Karpas-422 (cell line): ENCODE measurements around the gene MAPKAP1. TPM values are rescaled to one million over a fixed set of nuclear protein-coding genes. Genes with fewer than 3 reads are reported as not detected.

Source experiments
- DNase-seq: peaks from one replicate; pipeline ENCODE4 v3.0.0-alpha.2; 2015
- H2AFZ ChIP-seq: fragments of 200-600 bp; sonication (generic); 2 replicates; pipeline ENCODE4 v1.6.1; 2014; ENCODE audit warnings: antibody characterized with exemption, low read length, mixed read lengths
- H3K27ac ChIP-seq: fragments of 200-600 bp; sonication (generic); 2 replicates; pipeline ENCODE4 v1.5.1; 2014; ENCODE audit warnings: mild to moderate bottlenecking, low read length, moderate library complexity
- H3K27me3 ChIP-seq: fragments of 200-600 bp; sonication (generic); 2 replicates; pipeline ENCODE4 v1.6.1; 2014; ENCODE audit warnings: low read length, mixed read lengths
- H3K36me3 ChIP-seq: fragments of 200-600 bp; sonication (generic); 2 replicates; pipeline ENCODE4 v1.6.1; 2014; ENCODE audit warnings: low read length, mixed read lengths; ENCODE audit not compliant: insufficient read depth
- H3K4me1 ChIP-seq: fragments of 200-600 bp; sonication (generic); 2 replicates; pipeline ENCODE4 v1.6.1; 2014; ENCODE audit warnings: mild to moderate bottlenecking, low read length, mixed read lengths
- H3K4me2 ChIP-seq: fragments of 200-600 bp; sonication (generic); 2 replicates; pipeline ENCODE4 v1.6.1; 2014; ENCODE audit warnings: low read length, low read depth, mild to moderate bottlenecking; ENCODE audit not compliant: poor library complexity, severe bottlenecking
- H3K4me3 ChIP-seq: fragments of 200-600 bp; sonication (generic); 2 replicates; pipeline ENCODE4 v1.5.1; 2014; ENCODE audit warnings: mild to moderate bottlenecking, antibody characterized with exemption, low read length, mixed read lengths
- H3K79me2 ChIP-seq: fragments of 200-600 bp; sonication (generic); 2 replicates; pipeline ENCODE4 v1.6.1; 2014; ENCODE audit warnings: mild to moderate bottlenecking, low read length, mixed read lengths
- H3K9ac ChIP-seq: fragments of 200-600 bp; sonication (generic); 2 replicates; pipeline ENCODE4 v1.6.0; 2014; ENCODE audit warnings: low read length
- H3K9me2 ChIP-seq: fragments of 200-600 bp; sonication (generic), shearing (Covaris generic); replicated peaks from 2 replicates; pipeline ENCODE4 v1.6.0; 2014; ENCODE audit warnings: mild to moderate bottlenecking, low read length, moderate library complexity; ENCODE audit not compliant: insufficient read depth
- H3K9me3 ChIP-seq: fragments of 300-700, 200-600 bp; sonication (generic); 2 replicates; pipeline ENCODE4 v1.6.1; 2014; ENCODE audit warnings: low read length, mixed read lengths
- H4K20me1 ChIP-seq: fragments of 200-600 bp; sonication (generic); 2 replicates; pipeline ENCODE4 v1.6.1; 2014; ENCODE audit warnings: mild to moderate bottlenecking, antibody characterized with exemption, low read length, low read depth; ENCODE audit not compliant: insufficient read depth
- total RNA-seq: library from RNA; depleted of rRNA; stranded (reverse); fragments of >200 nt; shearing (Covaris generic); gene quantifications from 2 replicates; pipeline ENCODE4 v1.2.3, GENCODE V29; 2014; ENCODE audit warnings: low replicate concordance

The MAPKAP1 gene
- total RNA-seq, 1 experiment from 2014 or later, result 62.8 TPM

GRCh38 chr9:125475385-125475784 lies 231.6 kb downstream of the MAPKAP1 start:
- Histone ChIP-seq H3K9me3 (no peaks in the 10 kb centered on the region), H3K4me2 (no peak overlapping the region), H3K9me2 (no peaks in the 10 kb centered on the region)

GRCh38 chr9:125472926-125473701 lies 233.9 kb downstream of the MAPKAP1 start:
- H3K27ac ChIP-seq, result no peak overlapping the region
- H3K79me2 ChIP-seq, result no peaks in the 10 kb centered on the region
- H3K36me3 ChIP-seq, result no peaks in the 10 kb centered on the region
- no peaks in the 10 kb centered on the region for H3K27me3 ChIP-seq
- no peak overlapping the region for H2AFZ ChIP-seq
- no peaks in the 10 kb centered on the region for H4K20me1 ChIP-seq
- H3K9me3 ChIP-seq, result no peaks in the 10 kb centered on the region
- no peak overlapping the region for H3K4me3 ChIP-seq
- no peak overlapping the region for H3K9ac ChIP-seq
- H3K4me2 ChIP-seq, result no peak overlapping the region
- no peaks in the 10 kb centered on the region for H3K9me2 ChIP-seq
- DNase-seq, result no peak
- no peaks in the 10 kb centered on the region for H3K4me1 ChIP-seq

More at GRCh38 chr9:125475385-125475784, 231.6 kb downstream of the MAPKAP1 start:
- Histone ChIP-seq H3K9ac (no peak overlapping the region), H3K4me1 (no peaks in the 10 kb centered on the region), H3K27me3 (no peaks in the 10 kb centered on the region), H4K20me1 (no peaks in the 10 kb centered on the region), H3K4me3 (no peak overlapping the region), H3K36me3 (no peaks in the 10 kb centered on the region), H2AFZ (no peak overlapping the region), H3K27ac (no peak overlapping the region), H3K79me2 (no peaks in the 10 kb centered on the region)
- DNase-seq, result no peak

GRCh38 chr9:125472562-125472925 lies 234.5 kb downstream of the MAPKAP1 start:
- Histone ChIP-seq H3K9me2 (no peaks in the 10 kb centered on the region), H3K27me3 (no peaks in the 10 kb centered on the region), H4K20me1 (no peaks in the 10 kb centered on the region), H2AFZ (no peak overlapping the region), H3K9ac (no peak overlapping the region), H3K9me3 (no peaks in the 10 kb centered on the region), H3K4me1 (no peaks in the 10 kb centered on the region), H3K4me2 (no peak overlapping the region), H3K4me3 (no peak overlapping the region), H3K79me2 (no peaks in the 10 kb centered on the region), H3K36me3 (no peaks in the 10 kb centered on the region), H3K27ac (no peak overlapping the region)
- DNase-seq, result no peak

DNA sequence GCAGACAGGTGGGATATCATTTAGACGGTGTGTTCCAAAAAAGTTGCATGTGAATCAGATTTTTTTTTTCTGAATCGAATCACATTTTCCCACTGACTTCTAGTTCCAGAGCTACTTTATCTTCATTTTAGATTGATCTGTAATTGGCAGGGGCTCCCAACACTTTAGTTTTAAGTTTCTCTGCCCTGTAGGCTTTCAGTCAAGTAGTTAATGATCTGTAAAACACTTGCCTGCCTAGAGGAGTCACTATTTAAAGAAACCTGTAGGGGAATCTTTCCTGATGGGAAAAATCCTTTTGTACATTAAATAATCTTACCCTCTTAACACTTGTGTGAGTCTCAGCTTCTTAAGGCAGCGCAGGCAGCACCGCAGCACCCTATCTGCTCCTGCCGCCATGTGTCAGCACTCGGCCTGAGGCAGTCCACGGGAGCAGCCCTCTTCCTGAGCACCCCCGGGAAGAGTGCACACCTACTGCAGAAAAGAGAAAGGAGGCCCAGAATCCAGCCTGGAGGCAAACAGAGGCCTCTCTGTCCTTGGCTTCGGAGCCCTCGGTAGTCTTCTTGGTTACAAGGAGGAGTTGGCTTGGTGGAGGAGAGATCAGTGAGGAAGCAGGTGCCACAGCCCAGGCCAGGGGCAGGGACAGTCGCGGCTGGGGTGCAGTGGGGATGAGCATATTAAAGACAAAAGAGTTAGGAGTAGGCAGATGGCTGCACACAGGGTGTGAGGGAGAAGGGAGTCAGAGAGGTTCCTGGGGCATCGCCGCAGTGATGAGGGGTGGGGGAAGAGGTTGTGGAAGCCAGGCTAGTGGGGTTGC lies 236.0 kb downstream of the MAPKAP1 start:
- no peaks in the 10 kb centered on the region for H3K4me1 ChIP-seq

DNA sequence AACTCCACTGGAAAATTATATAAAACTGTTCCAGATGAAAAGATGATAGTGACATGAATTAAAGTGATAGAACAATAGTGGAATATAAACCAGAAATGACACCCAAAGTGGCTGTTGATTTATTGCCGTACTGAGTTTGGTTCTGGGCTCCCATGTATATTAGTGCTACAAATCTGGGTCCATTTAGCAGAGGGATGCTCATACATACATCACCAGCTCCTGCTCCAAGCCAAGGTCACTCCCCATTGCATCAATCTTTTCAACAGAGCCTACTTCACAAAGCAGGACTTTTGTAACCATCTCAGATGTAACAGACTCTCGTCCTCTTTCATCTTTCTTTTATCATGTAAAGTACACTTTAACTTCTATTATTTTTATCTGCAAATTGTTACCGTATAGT lies 236.8 kb downstream of the MAPKAP1 start:
- Histone ChIP-seq H3K27ac (no peak overlapping the region), H4K20me1 (no peaks in the 10 kb centered on the region), H3K9me2 (no peaks in the 10 kb centered on the region), H3K9ac (no peak overlapping the region), H3K36me3 (no peaks in the 10 kb centered on the region), H3K4me2 (no peak overlapping the region), H3K27me3 (no peaks in the 10 kb centered on the region), H3K9me3 (no peaks in the 10 kb centered on the region), H3K4me3 (no peak overlapping the region), H2AFZ (no peak overlapping the region), H3K79me2 (no peaks in the 10 kb centered on the region), H3K4me1 (no peaks in the 10 kb centered on the region)
- DNase-seq, result no peak

More for the DNA sequence above, 236.0 kb downstream of the MAPKAP1 start:
- Histone ChIP-seq H4K20me1 (no peaks in the 10 kb centered on the region), H3K9ac (no peak overlapping the region), H2AFZ (no peak overlapping the region), H3K36me3 (no peaks in the 10 kb centered on the region), H3K9me2 (no peaks in the 10 kb centered on the region), H3K4me3 (no peak overlapping the region), H3K4me2 (no peak overlapping the region), H3K27me3 (no peaks in the 10 kb centered on the region), H3K27ac (no peak overlapping the region), H3K9me3 (no peaks in the 10 kb centered on the region), H3K79me2 (no peaks in the 10 kb centered on the region)
- no peak for DNase-seq

- no peak overlapping the region for H2AFZ ChIP-seq
- no peak overlapping the region for H3K27ac ChIP-seq
- H3K36me3 ChIP-seq, result no peaks in the 10 kb centered on the region
- H3K4me3 ChIP-seq, result no peak overlapping the region
- H3K9me2 ChIP-seq, result no peaks in the 10 kb centered on the region
- H3K4me2 ChIP-seq, result no peak overlapping the region
- no peaks in the 10 kb centered on the region for H3K79me2 ChIP-seq
- H4K20me1 ChIP-seq, result no peaks in the 10 kb centered on the region
- DNase-seq, result no peak
- no peak overlapping the region for H3K9ac ChIP-seq
- no peaks in the 10 kb centered on the region for H3K27me3 ChIP-seq
- H3K4me1 ChIP-seq, result no peaks in the 10 kb centered on the region
- no peaks in the 10 kb centered on the region for H3K9me3 ChIP-seq
Measured at GRCh38 chr9:125468646-125469045, 238.4 kb downstream of the MAPKAP1 start.

- H3K4me2 ChIP-seq, result no peak overlapping the region
- no peaks in the 10 kb centered on the region for H3K9me3 ChIP-seq
- no peak overlapping the region for H3K27ac ChIP-seq
- H2AFZ ChIP-seq, result no peak overlapping the region
- no peaks in the 10 kb centered on the region for H4K20me1 ChIP-seq
- no peak for DNase-seq
- H3K9me2 ChIP-seq, result no peaks in the 10 kb centered on the region
- no peaks in the 10 kb centered on the region for H3K36me3 ChIP-seq
- no peak overlapping the region for H3K4me3 ChIP-seq
- H3K79me2 ChIP-seq, result no peaks in the 10 kb centered on the region
- H3K4me1 ChIP-seq, result no peaks in the 10 kb centered on the region
- H3K27me3 ChIP-seq, result no peaks in the 10 kb centered on the region
- no peak overlapping the region for H3K9ac ChIP-seq
Measured at GRCh38 chr9:125467116-125467740, 239.8 kb downstream of the MAPKAP1 start.

GRCh38 chr9:125466411-125466810 lies 240.6 kb downstream of the MAPKAP1 start:
- no peaks in the 10 kb centered on the region for H3K9me3 ChIP-seq
- H3K9ac ChIP-seq, result no peak overlapping the region
- H3K27ac ChIP-seq, result no peak overlapping the region
- H4K20me1 ChIP-seq, result no peaks in the 10 kb centered on the region
- no peak overlapping the region for H2AFZ ChIP-seq
- no peak for DNase-seq
- no peaks in the 10 kb centered on the region for H3K4me1 ChIP-seq
- no peaks in the 10 kb centered on the region for H3K27me3 ChIP-seq
- H3K4me2 ChIP-seq, result no peak overlapping the region
- no peak overlapping the region for H3K4me3 ChIP-seq
- no peaks in the 10 kb centered on the region for H3K9me2 ChIP-seq
- H3K36me3 ChIP-seq, result no peaks in the 10 kb centered on the region
- H3K79me2 ChIP-seq, result no peaks in the 10 kb centered on the region
